ENCODE results near the gene RNF14. TPM values are rescaled to one million over a fixed set of nuclear protein-coding genes. Genes with fewer than 3 reads are reported as not detected.
A peak's percentile ranks its signal among the peaks of the same experiment; 100 is the strongest.

Gene RNF14
- total RNA-seq, 1 experiment from 2014 or later, result 41.9 TPM

GRCh38 chr5:141976176-141976575 is 7.3 kb downstream of the RNF14 start:
- Histone ChIP-seq H3K4me3 (ENCODE audit: low read length) (no peak overlapping the region), H3K27me3 (ENCODE audit: low read length) (no peaks in the 10 kb centered on the region), H3K9me2 (replicated peaks; ENCODE audit: insufficient read depth, low read length) (no peaks in the 10 kb centered on the region), H3K9me3 (ENCODE audit: low read length) (no peaks in the 10 kb centered on the region), H3K36me3 (ENCODE audit: insufficient read depth, low read length) (peaks cover 42% of the 10 kb centered on the region; the same call in 1 of the 2 replicates), H3K79me2 (ENCODE audit: low read length) (peaks cover 34% of the 10 kb centered on the region), H2AFZ (ENCODE audit: low read length) (no peak overlapping the region), H3K4me2 (ENCODE audit: low read depth, low read length, poor library complexity, severe bottlenecking) (no peak overlapping the region), H3K9ac (ENCODE audit: low read length) (no peak overlapping the region), H3K4me1 (ENCODE audit: low read length) (peaks cover 17% of the 10 kb centered on the region), H3K27ac (ENCODE audit: low read length) (no peak overlapping the region), H4K20me1 (ENCODE audit: insufficient read depth, low read depth, low read length) (no peaks in the 10 kb centered on the region)
- no peak for DNase-seq

DNA sequence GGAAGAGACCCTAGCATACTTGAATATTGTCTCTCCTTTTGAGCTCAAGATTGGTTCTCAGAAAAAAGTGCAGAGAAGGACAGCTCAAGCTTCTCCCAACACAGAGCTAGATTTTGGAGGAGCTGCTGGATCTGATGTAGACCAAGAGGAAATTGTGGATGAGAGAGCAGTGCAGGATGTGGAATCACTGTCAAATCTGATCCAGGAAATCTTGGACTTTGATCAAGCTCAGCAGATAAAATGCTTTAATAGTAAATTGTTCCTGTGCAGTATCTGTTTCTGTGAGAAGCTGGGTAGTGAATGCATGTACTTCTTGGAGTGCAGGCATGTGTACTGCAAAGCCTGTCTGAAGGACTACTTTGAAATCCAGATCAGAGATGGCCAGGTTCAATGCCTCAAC is 9.5 kb downstream of the RNF14 start:
- Histone ChIP-seq H3K4me2 (ENCODE audit: low read depth, low read length, poor library complexity, severe bottlenecking) (no peak overlapping the region), H3K4me3 (ENCODE audit: low read length) (no peak overlapping the region), H3K9me3 (ENCODE audit: low read length) (no peaks in the 10 kb centered on the region), H2AFZ (ENCODE audit: low read length) (no peak overlapping the region), H3K27ac (ENCODE audit: low read length) (no peak overlapping the region), H3K9ac (ENCODE audit: low read length) (no peak overlapping the region), H3K9me2 (replicated peaks; ENCODE audit: insufficient read depth, low read length) (no peaks in the 10 kb centered on the region), H3K4me1 (ENCODE audit: low read length) (peaks cover 15% of the 10 kb centered on the region), H3K79me2 (ENCODE audit: low read length) (peaks cover 22% of the 10 kb centered on the region), H3K36me3 (ENCODE audit: insufficient read depth, low read length) (peaks cover 52% of the 10 kb centered on the region; the same call in 1 of the 2 replicates), H3K27me3 (ENCODE audit: low read length) (no peaks in the 10 kb centered on the region), H4K20me1 (ENCODE audit: insufficient read depth, low read depth, low read length) (no peaks in the 10 kb centered on the region)
- DNase-seq, result no peak

- no peak overlapping the region for H2AFZ ChIP-seq (ENCODE audit: low read length)
- no peaks in the 10 kb centered on the region for H4K20me1 ChIP-seq (ENCODE audit: insufficient read depth, low read depth, low read length)
- H3K79me2 ChIP-seq (ENCODE audit: low read length), result peaks cover 6% of the 10 kb centered on the region; the same call in 1 of the 2 replicates
- H3K9me3 ChIP-seq (ENCODE audit: low read length), result no peaks in the 10 kb centered on the region
- H3K9me2 ChIP-seq (replicated peaks; ENCODE audit: insufficient read depth, low read length), result no peaks in the 10 kb centered on the region
- DNase-seq, result no peak
- no peak overlapping the region for H3K27ac ChIP-seq (ENCODE audit: low read length)
- H3K4me3 ChIP-seq (ENCODE audit: low read length), result no peak overlapping the region
- H3K9ac ChIP-seq (ENCODE audit: low read length), result no peak overlapping the region
- no peak overlapping the region for H3K4me2 ChIP-seq (ENCODE audit: low read depth, low read length, poor library complexity, severe bottlenecking)
- H3K27me3 ChIP-seq (ENCODE audit: low read length), result no peaks in the 10 kb centered on the region
- H3K4me1 ChIP-seq (ENCODE audit: low read length), result no peaks in the 10 kb centered on the region
- peaks cover 65% of the 10 kb centered on the region; the same call in 1 of the 2 replicates for H3K36me3 ChIP-seq (ENCODE audit: insufficient read depth, low read length)
Measured at GRCh38 chr5:141982626-141983025, 13.7 kb downstream of the RNF14 start.

DNA sequence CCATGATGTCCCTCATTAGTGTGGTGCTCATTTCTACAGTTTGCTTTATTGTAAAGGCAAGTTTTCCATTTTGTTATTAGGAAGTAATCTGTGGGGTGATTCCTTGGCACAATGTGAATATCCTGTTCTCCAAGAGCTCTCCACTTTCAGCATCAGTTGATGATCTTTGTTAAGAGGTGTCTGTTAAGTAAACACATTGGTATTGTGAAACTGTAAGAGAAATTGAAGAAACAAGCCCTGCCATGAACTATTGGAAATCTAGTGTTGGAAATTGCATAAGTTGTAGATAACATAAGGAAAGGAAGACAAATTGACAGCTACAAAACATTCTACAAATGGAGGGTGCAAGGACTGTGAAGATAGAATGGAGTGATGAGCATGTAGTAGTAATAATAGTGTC is 17.2 kb downstream of the RNF14 start:
- no peak overlapping the region for H3K9ac ChIP-seq (ENCODE audit: low read length)
- H3K36me3 ChIP-seq (ENCODE audit: insufficient read depth, low read length), result peaks cover 46% of the 10 kb centered on the region; the same call in 1 of the 2 replicates
- no peaks in the 10 kb centered on the region for H3K9me3 ChIP-seq (ENCODE audit: low read length)
- no peak overlapping the region for H3K4me2 ChIP-seq (ENCODE audit: low read depth, low read length, poor library complexity, severe bottlenecking)
- H2AFZ ChIP-seq (ENCODE audit: low read length), result no peak overlapping the region
- no peaks in the 10 kb centered on the region for H4K20me1 ChIP-seq (ENCODE audit: insufficient read depth, low read depth, low read length)
- no peaks in the 10 kb centered on the region for H3K9me2 ChIP-seq (replicated peaks; ENCODE audit: insufficient read depth, low read length)
- no peak overlapping the region for H3K27ac ChIP-seq (ENCODE audit: low read length)
- H3K27me3 ChIP-seq (ENCODE audit: low read length), result no peaks in the 10 kb centered on the region
- no peaks in the 10 kb centered on the region for H3K4me1 ChIP-seq (ENCODE audit: low read length)
- no peak overlapping the region for H3K4me3 ChIP-seq (ENCODE audit: low read length)
- H3K79me2 ChIP-seq (ENCODE audit: low read length), result no peaks in the 10 kb centered on the region
- no peak for DNase-seq

- Histone ChIP-seq H3K27ac (ENCODE audit: low read length) (no peak overlapping the region), H3K9ac (ENCODE audit: low read length) (no peak overlapping the region), H3K4me2 (ENCODE audit: low read depth, low read length, poor library complexity, severe bottlenecking) (no peak overlapping the region)
Measured at GRCh38 chr5:141989720-141990119, 20.8 kb downstream of the RNF14 start.

GRCh38 chr5:141992349-141992963 is 23.6 kb downstream of the RNF14 start:
- Histone ChIP-seq H3K27me3 (ENCODE audit: low read length) (no peaks in the 10 kb centered on the region), H4K20me1 (ENCODE audit: insufficient read depth, low read depth, low read length) (no peaks in the 10 kb centered on the region), H3K36me3 (ENCODE audit: insufficient read depth, low read length) (peaks cover 22% of the 10 kb centered on the region; the same call in 1 of the 2 replicates), H3K4me1 (ENCODE audit: low read length) (no peaks in the 10 kb centered on the region), H3K79me2 (ENCODE audit: low read length) (no peaks in the 10 kb centered on the region), H3K9ac (ENCODE audit: low read length) (no peak overlapping the region), H3K27ac (ENCODE audit: low read length) (no peak overlapping the region), H3K9me3 (ENCODE audit: low read length) (no peaks in the 10 kb centered on the region), H3K4me3 (ENCODE audit: low read length) (no peak overlapping the region), H3K4me2 (ENCODE audit: low read depth, low read length, poor library complexity, severe bottlenecking) (no peak overlapping the region), H3K9me2 (replicated peaks; ENCODE audit: insufficient read depth, low read length) (no peaks in the 10 kb centered on the region), H2AFZ (ENCODE audit: low read length) (no peak overlapping the region)
- DNase-seq, result peak; percentile 89

More at GRCh38 chr5:141989720-141990119, 20.8 kb downstream of the RNF14 start:
- no peak for DNase-seq
- Histone ChIP-seq H3K4me1 (ENCODE audit: low read length) (no peaks in the 10 kb centered on the region), H3K36me3 (ENCODE audit: insufficient read depth, low read length) (peaks cover 34% of the 10 kb centered on the region; the same call in 1 of the 2 replicates), H3K9me2 (replicated peaks; ENCODE audit: insufficient read depth, low read length) (no peaks in the 10 kb centered on the region), H4K20me1 (ENCODE audit: insufficient read depth, low read depth, low read length) (no peaks in the 10 kb centered on the region), H2AFZ (ENCODE audit: low read length) (no peak overlapping the region), H3K27me3 (ENCODE audit: low read length) (no peaks in the 10 kb centered on the region), H3K79me2 (ENCODE audit: low read length) (no peaks in the 10 kb centered on the region), H3K4me3 (ENCODE audit: low read length) (no peak overlapping the region), H3K9me3 (ENCODE audit: low read length) (no peaks in the 10 kb centered on the region)

GRCh38 chr5:141994511-141995136 is 25.7 kb downstream of the RNF14 start:
- Histone ChIP-seq H4K20me1 (ENCODE audit: insufficient read depth, low read depth, low read length) (no peaks in the 10 kb centered on the region), H3K4me1 (ENCODE audit: low read length) (no peaks in the 10 kb centered on the region), H3K9me3 (ENCODE audit: low read length) (no peaks in the 10 kb centered on the region), H2AFZ (ENCODE audit: low read length) (no peak overlapping the region), H3K79me2 (ENCODE audit: low read length) (no peaks in the 10 kb centered on the region), H3K27me3 (ENCODE audit: low read length) (no peaks in the 10 kb centered on the region), H3K36me3 (ENCODE audit: insufficient read depth, low read length) (peaks cover 24% of the 10 kb centered on the region), H3K27ac (ENCODE audit: low read length) (no peak overlapping the region), H3K9ac (ENCODE audit: low read length) (no peak overlapping the region), H3K4me2 (ENCODE audit: low read depth, low read length, poor library complexity, severe bottlenecking) (no peak overlapping the region), H3K9me2 (replicated peaks; ENCODE audit: insufficient read depth, low read length) (no peaks in the 10 kb centered on the region), H3K4me3 (ENCODE audit: low read length) (no peak overlapping the region)
- DNase-seq, result no peak

DNA sequence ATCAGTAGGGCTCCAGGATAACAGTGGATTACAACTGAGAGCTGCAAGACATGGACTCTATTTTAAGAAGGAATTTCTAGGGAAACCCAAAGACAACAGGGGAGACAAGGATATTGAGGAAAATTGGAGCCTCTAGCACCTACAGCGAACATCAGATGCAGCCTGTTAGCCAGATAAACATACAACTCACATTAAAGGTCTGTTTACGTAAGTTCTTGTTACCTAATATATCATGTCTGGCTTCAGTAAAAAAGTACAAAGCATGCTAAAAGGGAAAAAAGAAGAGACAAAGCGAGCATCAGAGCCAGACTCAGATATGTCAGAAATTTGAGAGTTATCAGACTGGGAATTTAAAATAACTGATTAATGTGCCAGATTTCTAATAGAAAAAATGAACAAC is 26.8 kb downstream of the RNF14 start:
- H3K4me1 ChIP-seq (ENCODE audit: low read length), result peaks cover 5% of the 10 kb centered on the region
- no peak overlapping the region for H3K27ac ChIP-seq (ENCODE audit: low read length)
- H4K20me1 ChIP-seq (ENCODE audit: insufficient read depth, low read depth, low read length), result no peaks in the 10 kb centered on the region
- no peak overlapping the region for H3K4me3 ChIP-seq (ENCODE audit: low read length)
- no peaks in the 10 kb centered on the region for H3K79me2 ChIP-seq (ENCODE audit: low read length)
- H3K9me3 ChIP-seq (ENCODE audit: low read length), result no peaks in the 10 kb centered on the region
- H2AFZ ChIP-seq (ENCODE audit: low read length), result no peak overlapping the region
- H3K9me2 ChIP-seq (replicated peaks; ENCODE audit: insufficient read depth, low read length), result no peaks in the 10 kb centered on the region
- no peak for DNase-seq
- H3K36me3 ChIP-seq (ENCODE audit: insufficient read depth, low read length), result peaks cover 25% of the 10 kb centered on the region
- H3K27me3 ChIP-seq (ENCODE audit: low read length), result no peaks in the 10 kb centered on the region
- no peak overlapping the region for H3K9ac ChIP-seq (ENCODE audit: low read length)
- no peak overlapping the region for H3K4me2 ChIP-seq (ENCODE audit: low read depth, low read length, poor library complexity, severe bottlenecking)
